Esophagus squamous epithelium (tissue), 5 donors: ENCODE measurements around the gene GMDS. TPM values are rescaled to one million over a fixed set of nuclear protein-coding genes. Genes with fewer than 3 reads are reported as not detected.

Source experiments
- DNase-seq: peaks from one replicate; lab custom pipeline; 2025; lab: John Stamatoyannopoulos, UW
- H3K27ac ChIP-seq, 4 donors: fragments of 200-600 bp; sonication (generic); one replicate each; pipeline ENCODE4 v1.5.1; 2016 to 2019; ENCODE audit warnings: mild to moderate bottlenecking in 1 of 4
- H3K27me3 ChIP-seq, 4 donors: fragments of 200-600 bp; sonication (generic); 1 replicate in 3 of 4; 2 replicates in 1 of 4; pipeline versions ENCODE4 v1.5.1 to v1.6.0; 2017 to 2021; ENCODE audit warnings: antibody characterized with exemption in 1 of 4
- H3K36me3 ChIP-seq, 3 donors: fragments of 200-600 bp; sonication (generic); one replicate each; pipeline ENCODE4 v1.5.1; 2016 to 2019
- H3K4me1 ChIP-seq, 3 donors: fragments of 200-600 bp; sonication (generic); one replicate each; pipeline ENCODE4 v1.5.1; 2017 to 2019
- H3K4me3 ChIP-seq, 4 donors: fragments of 200-600 bp; sonication (generic); 1 replicate in 3 of 4; 2 replicates in 1 of 4; pipeline ENCODE4 v1.5.1; 2016 to 2019; ENCODE audit warnings: mild to moderate bottlenecking in 2 of 4, moderate library complexity in 1 of 4
- H3K9me3 ChIP-seq, 3 donors: fragments of 200-600 bp; sonication (generic); one replicate each; pipeline ENCODE4 v1.5.1; 2016 to 2019
- POLR2A ChIP-seq, 4 donors: fragments of 450-650 bp; IDR thresholded peaks; one replicate each; pipeline ENCODE4 v1.6.1; 2017; ENCODE audit warnings: antibody characterized with exemption in 4 of 4, mild to moderate bottlenecking in 4 of 4, moderate library complexity in 3 of 4
- WGBS, 2 donors: methylation state at CpG; one replicate each; pipeline ENCODE4 v1.1.5; 2018; 5-methylcytosine and 5-hydroxymethylcytosine counted together
- intact Hi-C: fragments of 100-400 bp; cut with DNase I; formaldehyde crosslinking; loops from one replicate; pipeline ENCODE4 v1.15.0; 2022
- total RNA-seq, 4 donors: library from RNA; depleted of rRNA; stranded (reverse); fragments of >200 nt; gene quantifications; one replicate each; pipeline ENCODE4 v1.1.0, GENCODE V29; 2016
- TF ChIP-seq, protein P1 (sequence below), 6 experiments: fragments of 450-650 bp in 4 of 6; fragments of 200-600 bp in 2 of 6; sonication (generic) in 2 of 6; IDR thresholded peaks; one replicate each; pipeline ENCODE4 v1.5.1; 2016 to 2019; ENCODE audit warnings: antibody characterized with exemption in 6 of 6, mild to moderate bottlenecking in 4 of 6, moderate library complexity in 4 of 6
- donor health status: DM: yes; HTN: yes; CAD: no.

Gene GMDS
- total RNA-seq, 4 donors from 2014 or later: 17.9 to 58.7 (median 36.7) TPM

DNA sequence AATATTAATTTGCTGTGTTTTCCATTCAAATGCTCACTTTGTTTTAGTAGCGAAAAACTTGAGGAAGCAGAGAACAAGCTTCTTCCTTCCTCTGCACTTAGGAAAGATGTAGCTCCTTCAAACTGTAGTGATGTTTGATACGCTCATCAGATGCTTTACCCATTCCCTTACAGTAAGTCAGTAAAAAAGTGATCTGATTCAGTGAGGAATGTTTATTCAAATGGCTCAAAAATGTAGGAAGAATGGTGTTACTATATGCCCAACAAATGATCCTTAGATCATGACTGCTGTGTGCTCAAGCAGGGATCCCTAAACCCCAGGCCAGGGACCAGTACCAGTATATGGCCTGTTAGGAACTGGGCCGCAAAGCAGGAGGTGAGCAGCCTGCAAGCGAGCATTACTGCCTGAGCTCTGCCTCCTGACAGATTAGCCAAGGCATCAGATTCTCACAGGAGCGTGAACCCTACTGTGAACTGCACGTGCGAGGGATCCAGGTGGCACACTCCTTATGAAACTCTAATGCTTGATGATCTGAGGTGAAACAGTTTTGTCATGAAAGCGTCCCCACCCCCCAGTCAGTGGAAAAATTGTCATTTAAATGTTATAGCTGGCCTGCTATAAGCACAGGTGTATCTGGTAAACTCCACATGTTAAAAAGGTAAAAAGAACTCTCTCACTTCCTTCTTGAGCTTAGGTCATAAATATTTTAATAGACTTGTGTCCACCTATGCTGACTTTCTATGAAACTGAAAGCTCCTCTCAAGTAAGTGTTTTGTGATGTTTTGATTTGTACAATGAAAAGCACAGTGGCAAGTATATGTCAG, 448.5 kb downstream of the GMDS start:
- no peaks in the 10 kb centered on the region for H3K36me3 ChIP-seq
- DNase-seq: no peak
- TF ChIP-seq, protein P1, sequence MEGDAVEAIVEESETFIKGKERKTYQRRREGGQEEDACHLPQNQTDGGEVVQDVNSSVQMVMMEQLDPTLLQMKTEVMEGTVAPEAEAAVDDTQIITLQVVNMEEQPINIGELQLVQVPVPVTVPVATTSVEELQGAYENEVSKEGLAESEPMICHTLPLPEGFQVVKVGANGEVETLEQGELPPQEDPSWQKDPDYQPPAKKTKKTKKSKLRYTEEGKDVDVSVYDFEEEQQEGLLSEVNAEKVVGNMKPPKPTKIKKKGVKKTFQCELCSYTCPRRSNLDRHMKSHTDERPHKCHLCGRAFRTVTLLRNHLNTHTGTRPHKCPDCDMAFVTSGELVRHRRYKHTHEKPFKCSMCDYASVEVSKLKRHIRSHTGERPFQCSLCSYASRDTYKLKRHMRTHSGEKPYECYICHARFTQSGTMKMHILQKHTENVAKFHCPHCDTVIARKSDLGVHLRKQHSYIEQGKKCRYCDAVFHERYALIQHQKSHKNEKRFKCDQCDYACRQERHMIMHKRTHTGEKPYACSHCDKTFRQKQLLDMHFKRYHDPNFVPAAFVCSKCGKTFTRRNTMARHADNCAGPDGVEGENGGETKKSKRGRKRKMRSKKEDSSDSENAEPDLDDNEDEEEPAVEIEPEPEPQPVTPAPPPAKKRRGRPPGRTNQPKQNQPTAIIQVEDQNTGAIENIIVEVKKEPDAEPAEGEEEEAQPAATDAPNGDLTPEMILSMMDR (IDR thresholded peaks at IDR 0.05): no peak
- no peak for TF ChIP-seq POLR2A (IDR thresholded peaks at IDR 0.05)
- no peaks in the 10 kb centered on the region for H3K9me3 ChIP-seq
- H3K4me3 ChIP-seq: no peak overlapping the region
- no peaks in the 10 kb centered on the region for H3K27me3 ChIP-seq
- H3K4me1 ChIP-seq: peaks cover 0 to 8% (median 2%) of the 10 kb centered on the region in 3 donors
- peak overlapping the region in 1 of 4 donors; percentile 66 for H3K27ac ChIP-seq
- intact Hi-C loops: no loop called here
- WGBS, 2 donors: 73 to 82% methylated on average over 5 to 8 of the region's 8 CpGs

DNA sequence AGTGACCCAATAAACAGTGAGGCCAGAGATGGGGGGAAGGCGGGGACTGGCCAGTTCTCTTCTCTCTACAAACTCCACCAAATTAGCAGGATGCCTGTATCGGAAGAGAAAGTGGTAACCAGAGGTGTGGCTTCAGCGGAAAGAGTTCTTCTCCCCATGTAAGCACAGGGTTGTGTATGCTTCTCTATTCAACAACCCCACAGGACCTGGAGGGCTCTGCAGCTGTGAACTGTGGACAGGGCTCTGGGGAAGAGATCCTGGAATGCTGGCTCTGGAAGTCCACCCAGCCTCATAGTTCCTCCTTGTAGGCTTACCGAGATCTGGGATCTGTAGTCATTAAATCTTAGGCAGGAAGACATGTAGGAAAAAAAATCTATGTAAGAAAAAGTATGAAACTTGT, 449.5 kb downstream of the GMDS start:
- Histone ChIP-seq H3K36me3 (no peaks in the 10 kb centered on the region), H3K9me3 (no peaks in the 10 kb centered on the region), H3K27me3 (no peaks in the 10 kb centered on the region), H3K4me3 (no peak overlapping the region), H3K27ac (no peak overlapping the region), H3K4me1 (peaks cover 0 to 8% (median 2%) of the 10 kb centered on the region in 3 donors)
- WGBS, 2 donors: 91 to 95% methylated on average over 4 of the region's 4 CpGs
- intact Hi-C loops: no loop called here
- no peak for TF ChIP-seq POLR2A (IDR thresholded peaks at IDR 0.05)
- TF ChIP-seq, protein P1 (IDR thresholded peaks at IDR 0.05): no peak
- DNase-seq: no peak

DNA sequence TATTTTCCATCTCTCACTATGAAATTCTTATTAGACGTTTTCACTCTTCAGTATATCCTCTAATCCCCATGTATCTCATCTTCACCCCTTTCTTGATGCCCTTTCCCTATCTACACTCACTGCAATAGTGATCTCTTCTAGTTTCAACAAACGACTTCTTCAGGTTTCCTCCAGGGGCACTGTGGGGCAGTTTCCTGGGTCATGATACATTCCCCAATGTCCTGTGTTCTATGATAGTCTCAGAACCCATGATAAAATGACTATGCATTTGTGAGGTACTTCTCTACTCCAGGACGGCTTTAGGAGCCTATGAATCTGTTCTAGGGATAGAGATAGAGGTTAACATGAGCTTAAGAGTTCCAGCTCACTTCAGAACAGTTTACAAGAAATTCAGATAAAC, 452.4 kb downstream of the GMDS start:
- TF ChIP-seq POLR2A (IDR thresholded peaks at IDR 0.05): no peak
- TF ChIP-seq, protein P1 (IDR thresholded peaks at IDR 0.05): peak in 1 of 6 experiments; percentile 47
- no peaks in the 10 kb centered on the region for H3K9me3 ChIP-seq
- H3K27ac ChIP-seq: no peak overlapping the region
- 66 to 69% methylated on average over 3 of the region's 3 CpGs for WGBS, 2 donors
- H3K27me3 ChIP-seq: no peaks in the 10 kb centered on the region
- H3K4me3 ChIP-seq: no peak overlapping the region
- H3K36me3 ChIP-seq: no peaks in the 10 kb centered on the region
- H3K4me1 ChIP-seq: peaks cover 0 to 12% (median 2%) of the 10 kb centered on the region in 3 donors
- DNase-seq: no peak
- intact Hi-C loops: no loop called here

DNA sequence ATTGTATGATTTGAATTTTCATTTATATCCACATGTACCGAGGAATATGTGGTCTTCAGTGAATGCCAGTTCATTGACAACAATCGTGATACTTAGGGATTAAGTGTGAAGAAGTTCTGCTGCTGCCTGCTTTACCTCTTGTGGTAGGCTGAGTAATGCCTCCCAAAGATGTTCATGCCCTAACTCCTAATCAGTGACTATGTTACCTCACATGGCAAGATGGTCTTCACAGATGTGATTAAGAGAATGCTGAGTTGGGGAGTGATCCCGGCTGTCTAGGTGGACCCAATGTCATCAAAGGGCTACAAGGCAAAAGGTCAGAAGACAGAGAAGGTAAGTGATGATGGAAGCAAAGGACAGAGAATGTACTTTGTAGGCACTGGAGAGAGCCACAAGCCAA, 454.7 kb downstream of the GMDS start:
- H3K27me3 ChIP-seq: no peaks in the 10 kb centered on the region
- DNase-seq: no peak
- no peak overlapping the region for H3K4me3 ChIP-seq
- intact Hi-C loops: no loop called here
- peaks cover 0 to 8% (median 0%) of the 10 kb centered on the region in 3 donors for H3K4me1 ChIP-seq
- H3K9me3 ChIP-seq: no peaks in the 10 kb centered on the region
- WGBS, 2 donors: 91 to 98% methylated on average over 3 of the region's 3 CpGs
- no peaks in the 10 kb centered on the region for H3K36me3 ChIP-seq
- H3K27ac ChIP-seq: no peak overlapping the region
- TF ChIP-seq, protein P1 (IDR thresholded peaks at IDR 0.05): no peak
- no peak for TF ChIP-seq POLR2A (IDR thresholded peaks at IDR 0.05)

DNA sequence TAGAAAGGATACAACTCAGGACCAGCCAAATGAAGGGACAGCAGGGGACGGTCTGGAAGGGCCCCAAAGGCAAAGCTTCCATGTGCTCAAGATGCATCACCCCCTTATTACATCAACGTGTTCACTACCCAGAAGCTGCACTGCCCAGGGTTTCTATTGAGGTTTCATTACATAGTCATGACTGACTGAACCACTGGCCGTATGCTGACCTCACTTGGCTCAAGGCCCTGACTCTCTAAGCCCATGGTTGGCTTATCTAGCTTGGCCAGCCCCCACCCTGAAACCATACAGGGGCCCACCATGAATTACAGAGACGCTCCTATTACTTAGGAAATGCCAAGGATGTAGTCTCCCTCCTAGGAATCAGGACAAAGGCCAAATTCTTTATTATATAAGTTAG, 456.3 kb downstream of the GMDS start:
- H3K9me3 ChIP-seq: no peaks in the 10 kb centered on the region
- no peak for TF ChIP-seq POLR2A (IDR thresholded peaks at IDR 0.05)
- TF ChIP-seq, protein P1 (IDR thresholded peaks at IDR 0.05): no peak
- WGBS, 2 donors: 81 to 92% methylated on average over 3 to 4 of the region's 4 CpGs
- no peaks in the 10 kb centered on the region for H3K27me3 ChIP-seq
- DNase-seq: no peak
- H3K4me1 ChIP-seq: peaks cover 0 to 8% (median 0%) of the 10 kb centered on the region in 3 donors
- no peak overlapping the region for H3K27ac ChIP-seq
- no peaks in the 10 kb centered on the region for H3K36me3 ChIP-seq
- no peak overlapping the region for H3K4me3 ChIP-seq
- intact Hi-C loops: no loop called here
